GM19035 (cell line): ENCODE results near the gene ZSCAN26.
A peak's percentile ranks its signal among the peaks of the same experiment; 100 is the strongest.

Experiments
- ATAC-seq: cut with Tn5 transposase; IDR thresholded peaks from one replicate; pipeline ENCODE4 v1.9.1; 2021; ENCODE audit not compliant: unreplicated experiment

ZSCAN26 gene

GRCh38 chr6:28266962-28267694 lies at the start of gene ZSCAN26:
TSS of gene ZSCAN26 (plus strand) at chr6:28267143. CDS start at chr6:28271920, 4,777 bp downstream.
- peak; percentile 96 for ATAC-seq

GRCh38 chr6:28217890-28218289 lies 49.1 kb upstream of the ZSCAN26 start:
- ATAC-seq = no peak

- peak; percentile 69 for ATAC-seq
These were observed 48.4 kb upstream of the ZSCAN26 start for GRCh38 chr6:28218312-28219248.

GRCh38 chr6:28220257-28221133 lies 46.4 kb upstream of the ZSCAN26 start:
- ATAC-seq = no peak

GRCh38 chr6:28224131-28225055 lies 42.5 kb upstream of the ZSCAN26 start:
- ATAC-seq = no peak

- peak; percentile 90 for ATAC-seq
These were observed 41.7 kb upstream of the ZSCAN26 start, which contains the start of gene ZSCAN9 for GRCh38 chr6:28225056-28225834. TSS of gene ZSCAN9 (plus strand) at chr6:28225275. CDS start at chr6:28227085, 1,810 bp downstream.

- ATAC-seq = no peak
These were observed 40.5 kb upstream of the ZSCAN26 start for GRCh38 chr6:28226460-28226859.

- ATAC-seq = no peak
These were observed 34.2 kb upstream of the ZSCAN26 start for GRCh38 chr6:28232785-28233184.

GRCh38 chr6:28235912-28236452 lies 31.0 kb upstream of the ZSCAN26 start:
- no peak for ATAC-seq

GRCh38 chr6:28239636-28240035 lies 27.3 kb upstream of the ZSCAN26 start:
- no peak for ATAC-seq

- no peak for ATAC-seq
These were observed 26.5 kb upstream of the ZSCAN26 start for GRCh38 chr6:28240471-28240870.

GRCh38 chr6:28243946-28244345 lies 23.0 kb upstream of the ZSCAN26 start:
- ATAC-seq = no peak

GRCh38 chr6:28245206-28245941 lies 21.6 kb upstream of the ZSCAN26 start:
- no peak for ATAC-seq

GRCh38 chr6:28248916-28249315 lies 18.0 kb upstream of the ZSCAN26 start:
- no peak for ATAC-seq

GRCh38 chr6:28250747-28251146 lies 16.2 kb upstream of the ZSCAN26 start:
- ATAC-seq = no peak

- peak; percentile 47 for ATAC-seq
These were observed 15.3 kb upstream of the ZSCAN26 start for GRCh38 chr6:28251661-28252008.

- ATAC-seq = peak; percentile 81
These were observed 14.7 kb upstream of the ZSCAN26 start, which contains the start of gene ZKSCAN4 for GRCh38 chr6:28252009-28252975. TSS of gene ZKSCAN4 (minus strand) at chr6:28252269. CDS start at chr6:28251980, 289 bp downstream.
